Measurements from ENCODE around the gene SUMF1.

DNA sequence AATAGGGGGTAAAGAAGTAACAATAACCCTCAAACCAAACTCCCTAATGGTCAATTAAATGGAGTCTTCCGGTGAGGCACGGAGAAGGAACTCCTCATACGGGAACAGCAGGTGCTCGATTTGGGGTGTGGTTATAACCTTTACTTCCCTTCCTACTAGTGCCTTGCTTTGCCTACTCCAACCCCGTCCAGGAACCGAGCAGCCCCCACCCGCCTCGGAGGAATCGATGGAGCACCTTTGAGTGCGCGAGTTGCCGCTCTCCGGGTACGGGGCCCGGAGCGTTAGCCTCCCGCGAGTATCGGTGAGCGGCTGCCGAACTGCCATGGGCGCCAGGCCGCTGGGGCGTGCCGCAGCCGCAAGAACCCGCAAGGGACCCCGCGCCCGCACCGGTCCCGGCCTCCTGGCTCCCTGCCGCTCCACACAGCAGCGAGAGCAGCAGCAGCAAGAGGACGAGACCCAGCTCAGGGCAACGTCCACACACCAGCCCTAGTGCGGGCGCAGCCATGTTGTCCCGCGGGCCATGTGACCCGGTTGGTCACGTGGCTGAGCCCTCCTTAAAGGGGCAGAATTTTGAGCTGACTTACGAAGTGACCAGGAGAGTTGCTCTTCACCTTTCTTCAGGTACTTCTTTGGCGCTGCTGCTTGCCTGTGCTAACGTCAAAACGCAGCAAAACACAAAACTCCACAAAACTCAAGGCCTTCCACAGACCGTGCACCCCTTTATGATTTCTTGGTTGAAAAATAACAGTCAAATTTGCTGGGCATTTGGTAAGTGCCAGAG is at the start of gene SUMF1:
- TF ChIP-seq CTCF (IDR thresholded peaks at IDR 0.05) (no peak), POLR2A (IDR thresholded peaks at IDR 0.05) (peak in 2 of 4 donors; percentile 51 to 59)
